ENCODE measurements around the gene MTSS2. TPM values are rescaled to one million over a fixed set of nuclear protein-coding genes. Genes with fewer than 3 reads are reported as not detected.

MTSS2 gene
- total RNA-seq, 1 donor from 2014 or later = 38.3 TPM

DNA sequence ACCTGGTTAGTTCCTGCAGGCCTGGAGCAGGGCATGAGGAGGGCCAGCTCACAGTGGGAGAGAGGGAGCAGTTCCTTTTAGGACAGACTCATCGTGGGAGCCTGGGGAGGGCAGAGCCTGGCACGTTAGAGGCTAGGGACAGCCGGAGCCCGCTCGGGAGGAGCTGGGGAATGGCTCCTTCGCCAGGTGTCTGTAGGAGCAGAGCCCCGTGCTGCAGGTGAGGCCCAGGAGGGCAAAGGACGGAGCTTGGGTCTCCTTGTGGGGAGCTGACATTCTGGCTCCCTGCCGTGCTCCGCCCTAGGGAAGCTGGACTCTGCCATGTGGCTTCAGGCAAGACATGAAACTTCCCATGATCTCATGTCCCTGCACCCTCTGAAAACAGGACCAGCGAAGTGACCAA is 18.7 kb upstream of the MTSS2 start:
- Histone ChIP-seq H3K27me3 (ENCODE audit: insufficient read depth, low read length) (no peaks in the 10 kb centered on the region), H3K9me3 (ENCODE audit: insufficient read depth, low read depth, low read length) (no peaks in the 10 kb centered on the region), H4K20me1 (ENCODE audit: insufficient read depth, low read length) (no peaks in the 10 kb centered on the region), H3K79me2 (ENCODE audit: insufficient read depth, low read length) (no peaks in the 10 kb centered on the region), H3K36me3 (ENCODE audit: insufficient read depth, low read length) (no peaks in the 10 kb centered on the region), H3K4me1 (ENCODE audit: insufficient read depth, low read length) (peaks cover 53% of the 10 kb centered on the region), H2AFZ (ENCODE audit: low read depth, low read length) (no peak overlapping the region), H3K27ac (ENCODE audit: low read depth, low read length) (no peak overlapping the region), H3K4me3 (ENCODE audit: insufficient read depth, low read depth, low read length) (no peak overlapping the region), H3K9ac (ENCODE audit: low read length) (no peak overlapping the region), H3K4me2 (ENCODE audit: low read length) (no peak overlapping the region)
- H3K27ac Mint-ChIP-seq (ENCODE audit: unreplicated experiment) = no peak overlapping the region
- TF ChIP-seq EZH2 (IDR thresholded peaks at IDR 0.05; ENCODE audit: insufficient read depth, low read length) = no peak
- no peak for TF ChIP-seq CTCF (IDR thresholded peaks at IDR 0.05; ENCODE audit: insufficient read depth, low read depth, low read length)
- DNase-seq (ENCODE audit: low read depth) = no peak
- no peak for FAIRE-seq
- no peaks in the 10 kb centered on the region for H3K27me3 Mint-ChIP-seq (ENCODE audit: low read depth, unreplicated experiment)
- no peak overlapping the region for H3K4me3 Mint-ChIP-seq (ENCODE audit: unreplicated experiment)
- H3K36me3 Mint-ChIP-seq (ENCODE audit: low read depth, unreplicated experiment) = peaks cover 3% of the 10 kb centered on the region
- H3K4me1 Mint-ChIP-seq (ENCODE audit: low read depth, unreplicated experiment) = peaks cover 30% of the 10 kb centered on the region
- no peaks in the 10 kb centered on the region for H3K9me3 Mint-ChIP-seq (ENCODE audit: unreplicated experiment)

DNA sequence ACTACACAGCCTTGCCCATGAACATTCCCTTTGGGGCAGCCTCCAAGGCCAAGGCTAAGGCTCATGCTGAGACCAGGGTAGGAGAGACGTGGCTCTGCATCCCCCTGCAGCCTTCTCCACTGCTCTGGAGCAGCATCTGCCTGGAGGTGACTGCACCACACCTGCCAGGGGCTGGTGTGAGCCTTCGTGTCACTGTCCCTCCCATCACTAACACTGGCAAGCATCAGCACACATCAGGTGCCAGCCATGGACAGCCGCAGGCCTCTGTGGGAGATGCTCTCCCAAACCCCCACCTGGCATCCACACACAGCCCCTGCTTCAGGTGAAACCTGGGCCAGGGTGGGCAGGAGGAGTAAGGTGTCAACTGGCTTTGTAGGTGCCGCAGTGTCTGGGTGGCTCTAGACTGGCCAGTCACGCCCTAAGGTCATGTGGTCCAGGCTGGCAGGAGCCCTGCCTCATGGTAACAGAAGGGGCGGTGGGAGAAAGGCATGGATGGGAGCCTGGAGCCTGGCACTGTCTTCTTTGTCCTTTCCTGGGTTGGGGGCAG is 18.1 kb upstream of the MTSS2 start:
- peaks cover 30% of the 10 kb centered on the region for H3K4me1 Mint-ChIP-seq (ENCODE audit: low read depth, unreplicated experiment)
- Histone ChIP-seq H3K79me2 (ENCODE audit: insufficient read depth, low read length) (no peaks in the 10 kb centered on the region), H3K9ac (ENCODE audit: low read length) (peak overlapping the region; percentile 75), H4K20me1 (ENCODE audit: insufficient read depth, low read length) (no peaks in the 10 kb centered on the region), H3K36me3 (ENCODE audit: insufficient read depth, low read length) (no peaks in the 10 kb centered on the region), H3K4me3 (ENCODE audit: insufficient read depth, low read depth, low read length) (no peak overlapping the region), H2AFZ (ENCODE audit: low read depth, low read length) (peak overlapping the region; percentile 85), H3K27me3 (ENCODE audit: insufficient read depth, low read length) (no peaks in the 10 kb centered on the region), H3K4me1 (ENCODE audit: insufficient read depth, low read length) (peaks cover 53% of the 10 kb centered on the region), H3K4me2 (ENCODE audit: low read length) (peak overlapping the region; percentile 74), H3K9me3 (ENCODE audit: insufficient read depth, low read depth, low read length) (no peaks in the 10 kb centered on the region), H3K27ac (ENCODE audit: low read depth, low read length) (peak overlapping the region; percentile 96)
- no peak for FAIRE-seq
- TF ChIP-seq EZH2 (IDR thresholded peaks at IDR 0.05; ENCODE audit: insufficient read depth, low read length) (no peak), CTCF (IDR thresholded peaks at IDR 0.05; ENCODE audit: insufficient read depth, low read depth, low read length) (no peak)
- no peak for DNase-seq (ENCODE audit: low read depth)
- H3K36me3 Mint-ChIP-seq (ENCODE audit: low read depth, unreplicated experiment) = peaks cover 5% of the 10 kb centered on the region
- no peaks in the 10 kb centered on the region for H3K27me3 Mint-ChIP-seq (ENCODE audit: low read depth, unreplicated experiment)
- no peak overlapping the region for H3K4me3 Mint-ChIP-seq (ENCODE audit: unreplicated experiment)
- H3K9me3 Mint-ChIP-seq (ENCODE audit: unreplicated experiment) = peaks cover 5% of the 10 kb centered on the region
- H3K27ac Mint-ChIP-seq (ENCODE audit: unreplicated experiment) = no peak overlapping the region

DNA sequence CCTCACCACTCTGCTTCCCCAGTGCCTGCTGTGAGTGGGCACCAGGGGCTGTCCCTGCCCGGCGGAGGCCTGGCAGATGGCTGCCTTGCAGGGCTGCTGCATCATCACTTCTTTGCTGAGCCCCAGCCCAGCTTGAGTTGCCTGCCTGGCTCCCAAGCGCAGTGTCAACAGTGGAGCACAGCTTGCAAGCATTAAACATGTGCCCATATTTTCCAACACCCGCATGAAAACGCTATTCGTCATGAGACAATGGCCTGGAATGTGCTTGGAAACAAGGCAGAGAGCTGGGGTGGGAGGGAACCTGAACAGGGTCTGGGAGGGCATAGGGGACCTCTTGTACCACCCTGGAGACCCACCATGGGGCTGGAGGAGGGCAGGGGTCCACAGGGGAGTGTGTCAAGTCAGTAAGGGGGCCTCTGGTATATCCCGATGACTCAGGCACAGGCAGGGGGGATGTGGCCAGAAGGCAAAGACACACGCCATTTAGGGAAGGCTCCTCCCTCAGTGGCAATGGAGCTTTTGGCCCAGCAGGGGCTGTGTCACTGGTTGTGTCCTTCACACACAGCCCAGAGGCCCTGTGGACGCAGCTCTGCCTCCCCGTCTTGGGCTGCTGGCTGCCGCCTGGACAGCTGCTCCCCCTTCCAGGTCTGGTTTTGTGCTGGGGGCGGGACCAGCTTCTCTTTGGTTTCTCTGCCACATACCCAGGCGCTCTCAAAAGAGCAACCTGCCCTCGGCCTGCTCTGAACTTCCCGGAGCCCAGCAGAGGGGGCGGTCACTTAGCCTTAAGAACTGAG is 17.4 kb upstream of the MTSS2 start:
- Mint-ChIP-seq H3K4me1 (ENCODE audit: low read depth, unreplicated experiment) (peaks cover 30% of the 10 kb centered on the region), H3K4me3 (ENCODE audit: unreplicated experiment) (no peak overlapping the region), H3K36me3 (ENCODE audit: low read depth, unreplicated experiment) (peaks cover 5% of the 10 kb centered on the region), H3K27ac (ENCODE audit: unreplicated experiment) (peak overlapping the region; percentile 91), H3K27me3 (ENCODE audit: low read depth, unreplicated experiment) (no peaks in the 10 kb centered on the region), H3K9me3 (ENCODE audit: unreplicated experiment) (peaks cover 5% of the 10 kb centered on the region)
- peak overlapping the region; percentile 96 for H3K27ac ChIP-seq (ENCODE audit: low read depth, low read length)
- peak overlapping the region; percentile 74 for H3K4me2 ChIP-seq (ENCODE audit: low read length)
- FAIRE-seq = peak; percentile 55
- H3K4me3 ChIP-seq (ENCODE audit: insufficient read depth, low read depth, low read length) = peak overlapping the region; percentile 32
- H3K4me1 ChIP-seq (ENCODE audit: insufficient read depth, low read length) = peaks cover 53% of the 10 kb centered on the region
- no peaks in the 10 kb centered on the region for H3K36me3 ChIP-seq (ENCODE audit: insufficient read depth, low read length)
- no peaks in the 10 kb centered on the region for H4K20me1 ChIP-seq (ENCODE audit: insufficient read depth, low read length)
- H3K9me3 ChIP-seq (ENCODE audit: insufficient read depth, low read depth, low read length) = no peaks in the 10 kb centered on the region
- DNase-seq (ENCODE audit: low read depth) = peak; percentile 90
- H3K9ac ChIP-seq (ENCODE audit: low read length) = peak overlapping the region; percentile 75
- peak overlapping the region; percentile 85 for H2AFZ ChIP-seq (ENCODE audit: low read depth, low read length)
- no peaks in the 10 kb centered on the region for H3K27me3 ChIP-seq (ENCODE audit: insufficient read depth, low read length)
- no peaks in the 10 kb centered on the region for H3K79me2 ChIP-seq (ENCODE audit: insufficient read depth, low read length)
- TF ChIP-seq EZH2 (IDR thresholded peaks at IDR 0.05; ENCODE audit: insufficient read depth, low read length) (no peak), CTCF (IDR thresholded peaks at IDR 0.05; ENCODE audit: insufficient read depth, low read depth, low read length) (peak; percentile 32)
